Thymus (tissue), 11 donors: ENCODE data around the gene DCC. TPM values are rescaled to one million over a fixed set of nuclear protein-coding genes. Genes with fewer than 3 reads are reported as not detected.

Source experiments
- DNase-seq, 9 donors: peaks; one replicate each; pipeline ENCODE4 v3.0.0-alpha.2; 2013; ENCODE audit warnings: low spot score in 9 of 9, low read depth in 6 of 9, missing footprints in 1 of 9
- H3K27ac ChIP-seq, 2 donors: one replicate each; pipeline ENCODE4 v1.5.1; 2013; ENCODE audit warnings: control low read depth in 1 of 2, low read depth in 1 of 2, low read length in 1 of 2, mild to moderate bottlenecking in 1 of 2, moderate library complexity in 1 of 2
- H3K27me3 ChIP-seq, 2 donors: one replicate each; pipeline ENCODE4 v1.5.1; 2013; ENCODE audit warnings: low read length in 1 of 2; ENCODE audit not compliant: control insufficient read depth in 2 of 2, insufficient read depth in 1 of 2
- H3K36me3 ChIP-seq, 2 donors: one replicate each; pipeline ENCODE4 v1.5.1; 2013; ENCODE audit warnings: low read length in 1 of 2, mild to moderate bottlenecking in 1 of 2, moderate library complexity in 1 of 2; ENCODE audit not compliant: control insufficient read depth in 2 of 2, insufficient read depth in 2 of 2
- H3K4me1 ChIP-seq, 2 donors: one replicate each; pipeline ENCODE4 v1.5.1; 2013; ENCODE audit warnings: low read length in 2 of 2; ENCODE audit not compliant: control insufficient read depth in 2 of 2, insufficient read depth in 2 of 2
- H3K4me3 ChIP-seq, 2 donors: one replicate each; pipeline ENCODE4 v1.5.1; 2013; ENCODE audit warnings: low read length in 2 of 2, control low read depth in 1 of 2, mild to moderate bottlenecking in 1 of 2
- H3K9me3 ChIP-seq, 2 donors: one replicate each; pipeline ENCODE4 v1.5.1; 2013; ENCODE audit warnings: low read length in 1 of 2, mild to moderate bottlenecking in 1 of 2; ENCODE audit not compliant: control insufficient read depth in 2 of 2, insufficient read depth in 1 of 2
- WGBS: extraction: QIAGEN DNeasy Blood & Tissue Kit; methylation state at CpG from one replicate; pipeline ENCODE4 v1.1.7; 2013; 5-methylcytosine and 5-hydroxymethylcytosine counted together
- polyA plus RNA-seq: library from polyadenylated mRNA; stranded (reverse); fragments of 200-250 nt; gene quantifications from one replicate; pipeline ENCODE4 v1.2.3, GENCODE V29; 2013
- total RNA-seq: library from RNA; stranded (reverse); fragments of 120-200 nt; gene quantifications from one replicate; pipeline ENCODE4 v1.2.4, GENCODE V29; 2013
- donor health status: healthy.

DCC gene
- total and polyA plus RNA-seq, 2 donors = 0.68 to 7.6 TPM

GRCh38 chr18:53417003-53417402, 1077.0 kb downstream of the DCC start:
- H3K4me1 ChIP-seq = no peaks in the 10 kb centered on the region
- no peaks in the 10 kb centered on the region for H3K36me3 ChIP-seq
- H3K9me3 ChIP-seq = no peaks in the 10 kb centered on the region
- no peak overlapping the region for H3K4me3 ChIP-seq
- no peak for DNase-seq
- WGBS = 38% methylated on average over 4 of the region's 4 CpGs
- no peak overlapping the region for H3K27ac ChIP-seq
- H3K27me3 ChIP-seq = no peaks in the 10 kb centered on the region

- Histone ChIP-seq H3K36me3 (no peaks in the 10 kb centered on the region), H3K9me3 (no peaks in the 10 kb centered on the region), H3K4me1 (no peaks in the 10 kb centered on the region), H3K4me3 (no peak overlapping the region), H3K27me3 (no peaks in the 10 kb centered on the region), H3K27ac (no peak overlapping the region)
- DNase-seq = no peak
These were observed 1081.9 kb downstream of the DCC start for GRCh38 chr18:53421869-53422268.

- Histone ChIP-seq H3K27ac (no peak overlapping the region), H3K36me3 (no peaks in the 10 kb centered on the region), H3K4me1 (no peaks in the 10 kb centered on the region), H3K4me3 (no peak overlapping the region), H3K27me3 (no peaks in the 10 kb centered on the region), H3K9me3 (no peaks in the 10 kb centered on the region)
- no peak for DNase-seq
- WGBS = 87% methylated on average over 2 of the region's 2 CpGs
These were observed 1082.9 kb downstream of the DCC start for GRCh38 chr18:53422896-53423295.

- no peaks in the 10 kb centered on the region for H3K36me3 ChIP-seq
- DNase-seq = peak in 1 of 9 donors; percentile 7
- H3K4me3 ChIP-seq = no peak overlapping the region
- 87% methylated on average over 6 of the region's 6 CpGs for WGBS
- H3K27me3 ChIP-seq = no peaks in the 10 kb centered on the region
- H3K4me1 ChIP-seq = no peaks in the 10 kb centered on the region
- H3K27ac ChIP-seq = no peak overlapping the region
- no peaks in the 10 kb centered on the region for H3K9me3 ChIP-seq
These were observed 1086.7 kb downstream of the DCC start for GRCh38 chr18:53426666-53427184.

GRCh38 chr18:53441761-53442414, 1101.9 kb downstream of the DCC start:
- no peaks in the 10 kb centered on the region for H3K27me3 ChIP-seq
- no peak for DNase-seq
- H3K27ac ChIP-seq = no peak overlapping the region
- no peaks in the 10 kb centered on the region for H3K9me3 ChIP-seq
- WGBS = 84% methylated on average over 3 of the region's 3 CpGs
- no peaks in the 10 kb centered on the region for H3K4me1 ChIP-seq
- no peaks in the 10 kb centered on the region for H3K36me3 ChIP-seq
- H3K4me3 ChIP-seq = no peak overlapping the region

GRCh38 chr18:53442415-53442783, 1102.4 kb downstream of the DCC start:
- 92% methylated on average over 3 of the region's 3 CpGs for WGBS
- H3K36me3 ChIP-seq = no peaks in the 10 kb centered on the region
- no peak overlapping the region for H3K4me3 ChIP-seq
- H3K27ac ChIP-seq = no peak overlapping the region
- no peaks in the 10 kb centered on the region for H3K27me3 ChIP-seq
- H3K4me1 ChIP-seq = no peaks in the 10 kb centered on the region
- no peaks in the 10 kb centered on the region for H3K9me3 ChIP-seq
- DNase-seq = no peak

GRCh38 chr18:53443336-53443735, 1103.3 kb downstream of the DCC start:
- 77% methylated on average over 2 of the region's 2 CpGs for WGBS
- H3K27me3 ChIP-seq = no peaks in the 10 kb centered on the region
- no peaks in the 10 kb centered on the region for H3K9me3 ChIP-seq
- H3K36me3 ChIP-seq = no peaks in the 10 kb centered on the region
- DNase-seq = no peak
- H3K4me3 ChIP-seq = no peak overlapping the region
- no peaks in the 10 kb centered on the region for H3K4me1 ChIP-seq
- H3K27ac ChIP-seq = no peak overlapping the region

- no peaks in the 10 kb centered on the region for H3K36me3 ChIP-seq
- H3K27ac ChIP-seq = no peak overlapping the region
- 97% methylated on average over 4 of the region's 4 CpGs for WGBS
- H3K27me3 ChIP-seq = no peaks in the 10 kb centered on the region
- no peak for DNase-seq
- H3K9me3 ChIP-seq = no peaks in the 10 kb centered on the region
- no peaks in the 10 kb centered on the region for H3K4me1 ChIP-seq
- no peak overlapping the region for H3K4me3 ChIP-seq
These were observed 1103.8 kb downstream of the DCC start for GRCh38 chr18:53443831-53444230.

- no peak overlapping the region for H3K4me3 ChIP-seq
- no peaks in the 10 kb centered on the region for H3K27me3 ChIP-seq
- 64% methylated on average over 2 of the region's 2 CpGs for WGBS
- no peak for DNase-seq
- no peaks in the 10 kb centered on the region for H3K9me3 ChIP-seq
- no peak overlapping the region for H3K27ac ChIP-seq
- H3K4me1 ChIP-seq = no peaks in the 10 kb centered on the region
- H3K36me3 ChIP-seq = no peaks in the 10 kb centered on the region
These were observed 1111.9 kb downstream of the DCC start for GRCh38 chr18:53451902-53452301.
